ENCODE measurements around the gene ARID3B. TPM values are rescaled to one million over a fixed set of nuclear protein-coding genes. Genes with fewer than 3 reads are reported as not detected.

The ARID3B gene
- total and polyA plus RNA-seq, 5 donors from 2014 or later = 9.7 to 63.5 (median 11.1) TPM

DNA sequence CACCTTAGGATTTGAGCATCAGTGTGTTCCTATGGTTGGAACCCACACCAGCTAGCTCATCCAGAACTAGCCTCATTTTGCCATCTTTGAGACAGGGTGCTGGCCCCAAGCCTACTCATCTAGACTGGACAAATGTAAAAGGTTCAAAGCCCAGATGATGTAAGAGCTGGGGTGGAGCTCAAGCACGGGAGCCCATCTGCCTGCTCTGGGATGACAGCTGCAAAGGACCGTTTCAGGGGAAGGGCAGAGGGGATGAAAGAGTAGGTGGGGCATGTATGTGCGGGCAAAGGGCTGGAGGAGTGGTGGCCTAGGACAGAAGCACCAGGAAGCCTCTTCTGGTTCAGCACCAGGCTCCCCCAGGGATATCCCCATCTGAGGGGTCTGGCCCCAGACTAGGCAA lies 90.4 kb downstream of the ARID3B start:
- ATAC-seq (ENCODE audit: low read depth in 2 of 2) = no peak
- H3K27ac Mint-ChIP-seq = peak overlapping the region in 1 of 3 donors; percentile 83
- DNase-seq = no peak

DNA sequence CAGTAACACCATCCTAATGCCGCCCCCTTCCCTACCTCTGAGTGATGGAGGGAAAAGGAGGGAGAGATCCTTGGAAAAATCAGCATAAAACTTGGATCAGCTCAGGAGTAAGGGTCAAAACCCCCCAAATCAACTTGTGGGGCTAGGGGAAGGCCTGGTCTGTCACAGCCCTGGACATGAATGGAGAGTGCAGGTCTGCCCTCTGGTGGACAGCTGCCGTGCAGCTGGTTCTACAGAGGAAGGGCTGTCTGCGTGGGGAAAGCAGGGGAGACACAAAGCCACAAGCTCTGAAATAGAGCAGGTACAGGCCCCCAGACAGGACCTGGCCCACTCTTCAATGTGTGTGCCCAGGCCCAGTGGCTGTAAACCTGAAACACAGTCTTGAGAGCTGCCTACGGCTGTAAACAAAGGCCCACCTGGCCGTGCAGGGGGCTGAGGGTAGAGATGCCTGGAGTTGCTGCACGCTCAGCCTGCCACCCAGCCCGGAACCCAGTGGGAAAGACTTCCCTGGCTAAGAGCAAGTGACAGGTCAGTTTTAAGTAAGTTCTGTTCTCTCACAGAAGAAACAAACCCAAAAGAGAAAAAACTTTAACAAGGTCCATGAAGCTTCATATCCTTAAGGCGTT lies 91.0 kb downstream of the ARID3B start:
- peak overlapping the region in 2 of 3 donors; percentile 42 to 83 for H3K27ac Mint-ChIP-seq
- H3K27ac ChIP-seq (ENCODE audit: insufficient read depth, low read length, poor library complexity, severe bottlenecking) = no peak overlapping the region

More for the DNA sequence above, 90.4 kb downstream of the ARID3B start:
- no peak overlapping the region for H3K27ac ChIP-seq (ENCODE audit: insufficient read depth, low read length, poor library complexity, severe bottlenecking)
- H3K4me1 Mint-ChIP-seq = peaks cover 4 to 32% (median 9%) of the 10 kb centered on the region in 4 donors
- H3K9me3 ChIP-seq (ENCODE audit: control insufficient read depth in 2 of 2, low read length in 2 of 2) = no peaks in the 10 kb centered on the region
- H3K36me3 Mint-ChIP-seq = peaks cover 42% of the 10 kb centered on the region
- no peaks in the 10 kb centered on the region for H3K27me3 Mint-ChIP-seq
- no peak overlapping the region for H3K4me3 ChIP-seq (ENCODE audit: low read depth, low read length)
- H3K27me3 ChIP-seq (ENCODE audit: control insufficient read depth, insufficient read depth, low read length) = no peaks in the 10 kb centered on the region
- peaks cover 82% of the 10 kb centered on the region for H3K36me3 ChIP-seq (ENCODE audit: control insufficient read depth, insufficient read depth, low read length)
- H3K9me3 Mint-ChIP-seq = no peaks in the 10 kb centered on the region
- H3K4me1 ChIP-seq (ENCODE audit: control insufficient read depth, insufficient read depth, low read length, poor library complexity, severe bottlenecking) = peaks cover 10% of the 10 kb centered on the region
- H3K4me3 Mint-ChIP-seq = no peak overlapping the region

DNA sequence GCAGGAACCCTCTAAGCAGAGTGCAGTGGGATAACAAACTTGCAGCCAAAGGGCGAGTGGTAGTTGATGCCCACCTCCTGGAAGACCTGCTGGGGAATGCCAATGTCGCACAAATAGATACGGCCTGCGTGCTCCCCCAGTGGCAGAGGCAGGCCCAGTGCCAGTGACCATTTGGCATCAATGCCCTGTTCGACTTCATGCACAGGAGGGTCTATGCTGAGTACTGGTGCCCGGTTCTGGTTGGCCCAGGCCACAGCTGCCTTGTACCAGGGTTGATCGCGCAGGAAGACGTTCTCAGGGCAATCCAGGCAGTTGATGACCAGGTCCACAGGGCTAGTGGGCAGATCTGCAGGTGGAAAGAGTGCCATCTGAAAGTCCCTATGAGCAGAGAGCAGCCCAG lies 91.6 kb downstream of the ARID3B start:
- Histone ChIP-seq H3K27me3 (ENCODE audit: control insufficient read depth, insufficient read depth, low read length) (no peaks in the 10 kb centered on the region), H3K36me3 (ENCODE audit: control insufficient read depth, insufficient read depth, low read length) (peaks cover 82% of the 10 kb centered on the region), H3K4me1 (ENCODE audit: control insufficient read depth, insufficient read depth, low read length, poor library complexity, severe bottlenecking) (no peaks in the 10 kb centered on the region), H3K27ac (ENCODE audit: insufficient read depth, low read length, poor library complexity, severe bottlenecking) (no peak overlapping the region), H3K4me3 (ENCODE audit: low read depth, low read length) (no peak overlapping the region), H3K9me3 (ENCODE audit: control insufficient read depth in 2 of 2, low read length in 2 of 2) (no peaks in the 10 kb centered on the region)
- Mint-ChIP-seq H3K27ac (no peak overlapping the region), H3K36me3 (peaks cover 42% of the 10 kb centered on the region), H3K4me1 (peaks cover 0 to 20% (median 6%) of the 10 kb centered on the region in 4 donors), H3K4me3 (no peak overlapping the region), H3K9me3 (no peaks in the 10 kb centered on the region), H3K27me3 (no peaks in the 10 kb centered on the region)
- ATAC-seq (ENCODE audit: low read depth in 2 of 2) (no peak), DNase-seq (no peak)

More for the DNA sequence above, 91.0 kb downstream of the ARID3B start:
- Histone ChIP-seq H3K27me3 (ENCODE audit: control insufficient read depth, insufficient read depth, low read length) (no peaks in the 10 kb centered on the region), H3K4me3 (ENCODE audit: low read depth, low read length) (no peak overlapping the region), H3K4me1 (ENCODE audit: control insufficient read depth, insufficient read depth, low read length, poor library complexity, severe bottlenecking) (peaks cover 4% of the 10 kb centered on the region), H3K36me3 (ENCODE audit: control insufficient read depth, insufficient read depth, low read length) (peaks cover 82% of the 10 kb centered on the region), H3K9me3 (ENCODE audit: control insufficient read depth in 2 of 2, low read length in 2 of 2) (no peaks in the 10 kb centered on the region)
- no peak overlapping the region for H3K4me3 Mint-ChIP-seq
- H3K9me3 Mint-ChIP-seq = no peaks in the 10 kb centered on the region
- DNase-seq = peak; percentile 26 to 70 (median 53)
- peak in 1 of 2 donors; percentile 52 for ATAC-seq (ENCODE audit: low read depth in 2 of 2)
- H3K36me3 Mint-ChIP-seq = peaks cover 42% of the 10 kb centered on the region
- H3K27me3 Mint-ChIP-seq = no peaks in the 10 kb centered on the region
- H3K4me1 Mint-ChIP-seq = peaks cover 4 to 26% (median 6%) of the 10 kb centered on the region in 4 donors

DNA sequence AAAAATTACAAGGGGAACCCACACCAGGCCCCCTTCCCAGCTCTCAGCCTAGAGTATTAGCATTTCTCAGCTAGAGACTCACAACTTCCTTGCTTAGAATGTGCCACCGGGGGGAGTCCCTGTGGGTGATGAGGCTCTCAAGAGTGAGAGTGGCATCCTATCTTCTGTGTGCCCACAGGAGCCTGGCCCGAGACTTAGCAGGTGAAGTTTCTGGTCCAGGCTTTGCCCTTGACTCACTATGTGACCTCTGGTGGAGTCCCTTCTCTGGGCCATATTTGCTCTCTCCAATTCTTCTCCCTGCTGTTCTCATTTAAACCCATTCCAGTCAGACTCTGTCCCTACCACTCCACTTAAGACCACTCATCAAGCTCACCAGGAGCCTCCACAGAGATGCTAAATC lies 92.8 kb downstream of the ARID3B start:
- Mint-ChIP-seq H3K36me3 (peaks cover 42% of the 10 kb centered on the region), H3K4me3 (no peak overlapping the region), H3K9me3 (no peaks in the 10 kb centered on the region), H3K27me3 (no peaks in the 10 kb centered on the region), H3K27ac (peak overlapping the region in 1 of 3 donors; percentile 33), H3K4me1 (peaks cover 0 to 9% (median 6%) of the 10 kb centered on the region in 4 donors)
- peaks cover 81% of the 10 kb centered on the region for H3K36me3 ChIP-seq (ENCODE audit: control insufficient read depth, insufficient read depth, low read length)
- no peaks in the 10 kb centered on the region for H3K9me3 ChIP-seq (ENCODE audit: control insufficient read depth in 2 of 2, low read length in 2 of 2)
- H3K27me3 ChIP-seq (ENCODE audit: control insufficient read depth, insufficient read depth, low read length) = no peaks in the 10 kb centered on the region
- DNase-seq (no peak), ATAC-seq (ENCODE audit: low read depth in 2 of 2) (no peak)
- H3K4me3 ChIP-seq (ENCODE audit: low read depth, low read length) = no peak overlapping the region
- no peaks in the 10 kb centered on the region for H3K4me1 ChIP-seq (ENCODE audit: control insufficient read depth, insufficient read depth, low read length, poor library complexity, severe bottlenecking)
- H3K27ac ChIP-seq (ENCODE audit: insufficient read depth, low read length, poor library complexity, severe bottlenecking) = no peak overlapping the region

DNA sequence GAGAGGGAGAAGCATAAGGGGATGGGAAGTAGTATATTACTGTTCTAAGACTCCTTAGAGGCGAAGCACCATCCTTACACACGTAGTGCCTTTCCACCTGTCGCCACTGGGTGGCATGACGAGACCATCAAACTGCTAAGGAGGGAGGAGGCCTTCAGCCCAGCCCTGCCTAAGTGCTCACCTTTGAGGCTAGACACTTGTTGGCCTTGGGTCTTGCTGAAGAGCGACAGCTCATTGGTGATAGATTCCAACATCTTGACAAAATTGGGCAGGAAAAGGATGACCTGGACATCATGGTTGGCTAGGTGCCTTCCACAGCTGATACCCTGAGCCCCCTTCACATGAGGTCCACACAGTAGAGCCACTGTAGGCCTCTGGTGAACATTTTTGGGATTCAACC lies 94.2 kb downstream of the ARID3B start:
- H3K4me3 Mint-ChIP-seq = no peak overlapping the region
- Histone ChIP-seq H3K4me1 (ENCODE audit: control insufficient read depth, insufficient read depth, low read length, poor library complexity, severe bottlenecking) (no peaks in the 10 kb centered on the region), H3K27ac (ENCODE audit: insufficient read depth, low read length, poor library complexity, severe bottlenecking) (no peak overlapping the region), H3K36me3 (ENCODE audit: control insufficient read depth, insufficient read depth, low read length) (peaks cover 82% of the 10 kb centered on the region), H3K27me3 (ENCODE audit: control insufficient read depth, insufficient read depth, low read length) (no peaks in the 10 kb centered on the region), H3K4me3 (ENCODE audit: low read depth, low read length) (no peak overlapping the region), H3K9me3 (ENCODE audit: control insufficient read depth in 2 of 2, low read length in 2 of 2) (no peaks in the 10 kb centered on the region)
- H3K36me3 Mint-ChIP-seq = peaks cover 46% of the 10 kb centered on the region
- peak; percentile 56 to 85 (median 74) for DNase-seq
- ATAC-seq (ENCODE audit: low read depth in 2 of 2) = peak; percentile 78 to 87
- peak overlapping the region; percentile 27 to 33 (median 28) for H3K27ac Mint-ChIP-seq
- peaks cover 0 to 10% (median 5%) of the 10 kb centered on the region in 4 donors for H3K4me1 Mint-ChIP-seq
- H3K27me3 Mint-ChIP-seq = no peaks in the 10 kb centered on the region
- no peaks in the 10 kb centered on the region for H3K9me3 Mint-ChIP-seq

DNA sequence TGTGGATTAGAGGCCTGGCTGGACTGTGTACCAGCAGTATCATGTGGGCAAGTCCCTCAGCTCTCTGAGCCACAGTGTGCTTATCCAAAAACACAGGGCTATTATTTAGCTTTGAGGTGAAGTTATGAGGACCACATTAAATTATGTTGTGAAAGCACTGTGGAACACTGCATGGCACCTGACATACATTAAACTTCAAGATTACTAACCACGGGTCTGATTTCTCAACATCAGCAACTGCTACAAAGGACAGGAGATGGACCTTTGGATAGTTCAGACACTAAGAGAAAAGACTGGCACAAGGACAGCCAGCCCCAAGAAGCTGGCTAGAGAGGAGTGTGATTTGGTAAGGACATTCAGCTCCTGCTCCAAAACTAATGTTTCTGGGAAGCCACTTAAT lies 96.0 kb downstream of the ARID3B start:
- Mint-ChIP-seq H3K27ac (peak overlapping the region in 2 of 3 donors; percentile 42 to 55), H3K36me3 (peaks cover 45% of the 10 kb centered on the region)

DNA sequence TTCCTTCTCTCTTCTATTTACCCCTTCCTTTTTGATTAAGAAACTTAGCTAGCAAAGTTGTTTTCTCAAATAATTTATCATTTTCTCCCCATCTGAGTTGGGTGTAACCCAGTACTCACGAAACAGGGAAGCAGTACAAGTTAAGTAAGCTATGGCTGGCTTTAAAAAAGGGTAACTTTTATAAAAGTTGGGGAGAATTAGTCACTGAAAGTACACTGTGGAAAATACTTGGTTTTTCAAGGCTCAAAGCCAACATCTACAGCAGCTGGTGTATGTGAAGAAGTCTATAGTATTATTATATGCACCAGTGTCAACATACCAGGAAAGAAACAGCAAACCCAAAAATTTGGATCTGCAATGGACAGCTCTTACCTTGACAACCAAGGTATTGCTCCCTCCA lies 100.1 kb downstream of the ARID3B start:
- Histone ChIP-seq H3K27me3 (ENCODE audit: control insufficient read depth, insufficient read depth, low read length) (no peaks in the 10 kb centered on the region), H3K4me1 (ENCODE audit: control insufficient read depth, insufficient read depth, low read length, poor library complexity, severe bottlenecking) (no peaks in the 10 kb centered on the region), H3K9me3 (ENCODE audit: control insufficient read depth in 2 of 2, low read length in 2 of 2) (no peaks in the 10 kb centered on the region), H3K27ac (ENCODE audit: insufficient read depth, low read length, poor library complexity, severe bottlenecking) (no peak overlapping the region), H3K4me3 (ENCODE audit: low read depth, low read length) (no peak overlapping the region), H3K36me3 (ENCODE audit: control insufficient read depth, insufficient read depth, low read length) (peaks cover 55% of the 10 kb centered on the region)
- DNase-seq (no peak), ATAC-seq (ENCODE audit: low read depth in 2 of 2) (no peak)
- Mint-ChIP-seq H3K27ac (peak overlapping the region in 1 of 3 donors; percentile 38), H3K36me3 (peaks cover 22% of the 10 kb centered on the region), H3K4me1 (peaks cover 7 to 17% (median 10%) of the 10 kb centered on the region in 4 donors), H3K27me3 (no peaks in the 10 kb centered on the region), H3K4me3 (no peak overlapping the region), H3K9me3 (no peaks in the 10 kb centered on the region)

More for the DNA sequence above, 96.0 kb downstream of the ARID3B start:
- H3K4me1 Mint-ChIP-seq = peaks cover 4 to 10% (median 6%) of the 10 kb centered on the region in 4 donors
- Histone ChIP-seq H3K4me1 (ENCODE audit: control insufficient read depth, insufficient read depth, low read length, poor library complexity, severe bottlenecking) (no peaks in the 10 kb centered on the region), H3K27me3 (ENCODE audit: control insufficient read depth, insufficient read depth, low read length) (no peaks in the 10 kb centered on the region), H3K36me3 (ENCODE audit: control insufficient read depth, insufficient read depth, low read length) (peaks cover 84% of the 10 kb centered on the region), H3K4me3 (ENCODE audit: low read depth, low read length) (no peak overlapping the region), H3K9me3 (ENCODE audit: control insufficient read depth in 2 of 2, low read length in 2 of 2) (no peaks in the 10 kb centered on the region), H3K27ac (ENCODE audit: insufficient read depth, low read length, poor library complexity, severe bottlenecking) (no peak overlapping the region)
- no peaks in the 10 kb centered on the region for H3K9me3 Mint-ChIP-seq
- no peak for DNase-seq
- no peak overlapping the region for H3K4me3 Mint-ChIP-seq
- no peak for ATAC-seq (ENCODE audit: low read depth in 2 of 2)
- H3K27me3 Mint-ChIP-seq = no peaks in the 10 kb centered on the region

DNA sequence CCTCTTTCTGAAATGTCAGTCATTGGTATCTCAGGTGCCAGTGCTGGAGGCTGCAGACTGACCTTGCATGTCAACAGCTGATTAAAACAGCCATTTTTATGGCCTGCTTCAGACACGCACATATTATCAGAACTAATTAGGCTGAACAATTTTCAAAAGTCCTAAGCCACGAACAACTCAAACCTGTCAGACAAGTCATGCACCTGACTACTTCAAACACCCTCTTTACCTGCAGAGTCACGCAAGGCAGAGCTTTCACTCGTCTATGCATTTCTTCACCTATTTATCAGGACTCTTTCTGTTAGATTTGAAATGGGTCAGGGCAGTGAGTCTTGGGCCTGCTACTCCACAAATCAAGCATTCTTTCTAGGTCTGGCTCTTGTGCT lies 101.3 kb downstream of the ARID3B start:
- H3K9me3 ChIP-seq (ENCODE audit: control insufficient read depth in 2 of 2, low read length in 2 of 2) = no peaks in the 10 kb centered on the region
- no peaks in the 10 kb centered on the region for H3K27me3 ChIP-seq (ENCODE audit: control insufficient read depth, insufficient read depth, low read length)
- no peak overlapping the region for H3K4me3 Mint-ChIP-seq
- H3K36me3 Mint-ChIP-seq = peaks cover 19% of the 10 kb centered on the region
- no peaks in the 10 kb centered on the region for H3K9me3 Mint-ChIP-seq
- H3K4me3 ChIP-seq (ENCODE audit: low read depth, low read length) = no peak overlapping the region
- H3K27me3 Mint-ChIP-seq = no peaks in the 10 kb centered on the region
- no peak overlapping the region for H3K27ac ChIP-seq (ENCODE audit: insufficient read depth, low read length, poor library complexity, severe bottlenecking)
- ATAC-seq (ENCODE audit: low read depth in 2 of 2) (no peak), DNase-seq (no peak)
- H3K4me1 ChIP-seq (ENCODE audit: control insufficient read depth, insufficient read depth, low read length, poor library complexity, severe bottlenecking) = no peaks in the 10 kb centered on the region
- H3K36me3 ChIP-seq (ENCODE audit: control insufficient read depth, insufficient read depth, low read length) = peaks cover 44% of the 10 kb centered on the region
- peaks cover 5 to 17% (median 13%) of the 10 kb centered on the region in 4 donors for H3K4me1 Mint-ChIP-seq
- peak overlapping the region in 1 of 3 donors; percentile 46 for H3K27ac Mint-ChIP-seq

Measured in CD4-positive, CD25-positive, alpha-beta regulatory T cell (primary cell).